RWPE2 (cell line): ENCODE data around the gene TRIM72.
A peak's percentile ranks its signal among the peaks of the same experiment; 100 is the strongest.

Source experiments
- ATAC-seq: fragments of 200-7000 bp; cut with Tn5 transposase; 3 replicates; pipeline ENCODE4 v1.9.1; 2021; ENCODE audit warnings: low read depth
- DNase-seq: peaks from one replicate; pipeline ENCODE4 v3.0.0-alpha.2; 2020; ENCODE audit warnings: low spot score
- H3K27ac ChIP-seq: fragments of 450-650 bp; 2 replicates; pipeline ENCODE4 v1.5.1; 2017; ENCODE audit warnings: mild to moderate bottlenecking; ENCODE audit not compliant: poor library complexity, severe bottlenecking
- H3K27me3 ChIP-seq: fragments of 250-450 bp; sonication (Bioruptor Pico); 2 replicates; pipeline ENCODE4 v1.5.1; 2021; ENCODE audit warnings: mild to moderate bottlenecking, moderate library complexity; ENCODE audit not compliant: insufficient read depth, poor library complexity, severe bottlenecking
- H3K36me3 ChIP-seq: fragments of 250-450 bp; sonication (Bioruptor Pico); 2 replicates; pipeline ENCODE4 v1.5.1; 2020; ENCODE audit warnings: low read depth, mild to moderate bottlenecking, moderate library complexity
- H3K4me1 ChIP-seq: fragments of 250-450 bp; sonication (Bioruptor Pico); 2 replicates; pipeline ENCODE4 v1.5.1; 2021; ENCODE audit warnings: mild to moderate bottlenecking, moderate library complexity; ENCODE audit not compliant: insufficient read depth, poor library complexity, severe bottlenecking
- H3K4me3 ChIP-seq: fragments of 250-450 bp; sonication (Bioruptor Pico); 2 replicates; pipeline ENCODE4 v1.5.1; 2021; ENCODE audit warnings: mild to moderate bottlenecking, moderate library complexity; ENCODE audit not compliant: severe bottlenecking
- H3K9me3 ChIP-seq: fragments of 250-450 bp; sonication (Bioruptor Pico); 2 replicates; pipeline ENCODE4 v1.5.1; 2021; ENCODE audit warnings: mild to moderate bottlenecking, moderate library complexity; ENCODE audit not compliant: severe bottlenecking
- CTCF ChIP-seq: fragments of 450-650 bp; IDR thresholded peaks from one replicate; pipeline ENCODE4 v1.5.1; 2017; ENCODE audit warnings: mild to moderate bottlenecking, moderate library complexity; ENCODE audit not compliant: poor library complexity, severe bottlenecking

Gene TRIM72

GRCh38 chr16:31179219-31179746, 34.6 kb upstream of the TRIM72 start:
- peak overlapping the region; percentile 77 for H3K27ac ChIP-seq
- peak; percentile 1; the same call in 1 of the 3 replicates for ATAC-seq
- TF ChIP-seq CTCF, result no peak

GRCh38 chr16:31179747-31180459, 34.0 kb upstream of the TRIM72 start, which contains the start of gene FUS:
FUS (plus strand) TSS chr16:31180139; CDS start chr16:31180215, 76 bp downstream.
- TF ChIP-seq CTCF, result no peak
- DNase-seq (peak; percentile 82), ATAC-seq (peak; percentile 60)
- Histone ChIP-seq H3K36me3 (peaks cover 41% of the 10 kb centered on the region), H3K9me3 (no peaks in the 10 kb centered on the region), H3K4me3 (peak within 1 kb of the TSS; percentile 81), H3K27me3 (no peaks in the 10 kb centered on the region), H3K27ac (peak within 1 kb of the TSS; percentile 77), H3K4me1 (no peaks in the 10 kb centered on the region)

More at GRCh38 chr16:31179219-31179746, 34.6 kb upstream of the TRIM72 start:
- H3K4me3 ChIP-seq, result peak overlapping the region; percentile 81
- no peaks in the 10 kb centered on the region for H3K4me1 ChIP-seq
- no peak for DNase-seq
- H3K36me3 ChIP-seq, result peaks cover 36% of the 10 kb centered on the region
- no peaks in the 10 kb centered on the region for H3K9me3 ChIP-seq
- no peaks in the 10 kb centered on the region for H3K27me3 ChIP-seq

GRCh38 chr16:31181102-31181830, 32.7 kb upstream of the TRIM72 start:
- peaks cover 55% of the 10 kb centered on the region for H3K36me3 ChIP-seq
- no peaks in the 10 kb centered on the region for H3K27me3 ChIP-seq
- H3K9me3 ChIP-seq, result no peaks in the 10 kb centered on the region
- H3K27ac ChIP-seq, result peak overlapping the region; percentile 77
- ATAC-seq (no peak), DNase-seq (no peak)
- peak overlapping the region; percentile 81 for H3K4me3 ChIP-seq
- no peak for TF ChIP-seq CTCF
- no peaks in the 10 kb centered on the region for H3K4me1 ChIP-seq

- Histone ChIP-seq H3K27ac (peak overlapping the region; percentile 77), H3K36me3 (peaks cover 66% of the 10 kb centered on the region), H3K27me3 (no peaks in the 10 kb centered on the region), H3K4me3 (peak overlapping the region; percentile 81), H3K4me1 (no peaks in the 10 kb centered on the region), H3K9me3 (no peaks in the 10 kb centered on the region)
- ATAC-seq (no peak), DNase-seq (no peak)
- no peak for TF ChIP-seq CTCF
Observed at GRCh38 chr16:31182391-31182790, 31.5 kb upstream of the TRIM72 start.
